HG02981 (cell line): ENCODE data around the gene ZNF534.
"Not testable (repeated sequence)": the region's sequence is repeated elsewhere in the genome, so short reads cannot be mapped to it uniquely, and the experiment has no call there.

Experiments
- ATAC-seq: cut with Tn5 transposase; IDR thresholded peaks from one replicate; pipeline ENCODE4 v1.9.1; 2021; ENCODE audit warnings: mild to moderate bottlenecking, moderate library complexity; ENCODE audit not compliant: unreplicated experiment

Gene ZNF534

DNA sequence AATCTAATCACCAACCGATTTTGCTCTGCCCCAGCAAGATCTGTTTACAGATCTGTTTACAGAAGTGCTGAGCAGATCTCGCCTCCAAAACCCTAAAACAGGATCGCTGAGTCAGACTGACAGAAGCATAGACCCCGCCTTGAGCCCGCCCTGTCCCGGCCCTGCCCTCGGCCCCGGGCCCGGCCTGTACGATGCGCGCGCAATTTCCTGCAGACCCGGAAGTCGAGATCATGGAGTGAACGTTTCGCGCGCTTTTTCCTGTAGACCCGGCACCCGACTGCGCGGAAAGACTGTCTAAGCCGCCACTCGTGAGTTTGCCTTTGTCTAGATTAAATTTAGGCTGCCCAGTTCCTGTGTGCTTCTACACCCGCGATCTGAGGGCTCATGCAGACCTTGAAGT lies at the start of gene ZNF534:
ZNF534 (plus strand) TSS at position 212 of the 400 bp plus-strand sequence. CDS start 2,327 bp downstream, outside the sequence.
- no peak for ATAC-seq

DNA sequence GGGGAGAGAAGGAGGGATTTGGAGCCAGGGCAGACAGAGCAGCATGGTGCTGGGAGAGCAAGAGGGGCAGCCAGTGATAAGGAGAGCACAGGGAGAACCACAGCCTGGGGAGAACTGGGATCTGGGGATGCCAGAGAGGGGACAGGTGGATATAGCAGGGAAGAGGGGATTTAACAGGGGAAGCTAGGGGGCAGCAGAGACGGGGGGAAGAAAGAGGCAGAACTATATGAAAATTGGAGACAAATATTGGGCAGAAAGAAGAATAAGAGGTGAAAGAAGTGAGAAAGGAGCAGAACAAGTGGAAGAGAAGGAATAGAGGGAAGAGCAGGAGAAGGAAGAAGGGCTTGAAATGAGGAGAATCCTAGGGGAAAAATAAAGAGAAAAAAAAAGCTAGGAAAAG lies 37.8 kb upstream of the ZNF534 start:
- ATAC-seq = no peak

DNA sequence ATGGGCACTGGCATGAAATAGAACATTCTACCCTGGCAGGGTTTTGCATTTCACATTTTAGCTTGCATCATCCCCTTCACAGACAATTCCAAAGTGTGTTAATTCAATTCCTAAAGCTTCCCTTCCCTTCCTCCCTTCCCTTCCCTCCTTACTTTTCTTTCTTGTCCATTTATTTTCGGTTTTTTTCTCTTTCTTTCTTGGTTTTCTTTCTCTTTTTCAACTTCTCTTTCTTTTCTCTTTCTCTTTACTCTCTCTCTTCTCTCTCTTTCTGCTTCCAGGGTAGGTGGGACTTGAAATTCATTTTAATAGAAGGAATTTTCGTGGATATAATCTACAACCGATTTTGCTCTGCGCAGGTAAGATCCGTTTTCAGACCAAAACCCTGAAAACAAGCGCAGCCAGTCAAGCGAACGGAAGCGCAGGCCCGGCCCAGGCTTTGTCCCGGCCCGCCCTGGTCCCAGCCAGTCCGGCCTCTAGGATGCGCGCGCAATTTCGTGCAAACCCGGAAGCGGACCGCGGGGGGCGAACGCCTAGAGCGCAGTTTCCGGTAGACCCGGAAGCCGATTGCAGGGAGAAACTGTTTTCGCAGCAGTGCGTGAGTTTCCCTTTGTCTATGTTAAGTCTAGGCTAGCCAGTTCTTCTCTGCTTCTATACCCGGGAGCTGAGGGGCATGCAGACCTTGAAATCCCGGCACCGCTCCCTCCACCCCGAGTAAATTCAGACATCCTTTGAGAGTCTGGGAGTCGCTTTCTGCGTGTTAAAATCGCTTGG lies 31.5 kb upstream of the ZNF534 start, which contains the start of gene ZNF528:
ZNF528 (plus strand) TSS at position 540 of the 771 bp plus-strand sequence. CDS start 4,165 bp downstream, outside the sequence.
- ATAC-seq = peak; percentile 75

- ATAC-seq = no peak
These were observed 30.9 kb upstream of the ZNF534 start for GRCh38 chr19:52398081-52398441.

- ATAC-seq = no peak
These were observed 18.7 kb upstream of the ZNF534 start for GRCh38 chr19:52410276-52410675.

DNA sequence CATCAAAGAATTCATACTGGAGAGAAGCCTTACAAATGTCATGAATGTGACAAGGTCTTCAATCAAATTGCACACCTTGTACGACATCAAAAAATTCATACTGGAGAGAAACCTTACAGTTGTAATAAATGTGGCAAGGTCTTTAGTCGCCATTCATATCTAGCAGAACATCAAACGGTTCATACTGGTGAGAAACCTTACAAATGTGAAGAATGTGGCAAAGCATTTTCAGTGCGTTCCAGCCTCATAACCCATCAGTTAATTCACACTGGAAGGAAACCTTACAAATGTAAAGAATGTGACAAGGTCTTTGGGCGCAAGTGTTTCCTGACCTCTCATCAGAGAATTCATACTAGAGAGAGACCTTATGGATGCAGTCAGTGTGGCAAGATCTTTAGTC lies 13.2 kb upstream of the ZNF534 start:
- no peak for ATAC-seq

DNA sequence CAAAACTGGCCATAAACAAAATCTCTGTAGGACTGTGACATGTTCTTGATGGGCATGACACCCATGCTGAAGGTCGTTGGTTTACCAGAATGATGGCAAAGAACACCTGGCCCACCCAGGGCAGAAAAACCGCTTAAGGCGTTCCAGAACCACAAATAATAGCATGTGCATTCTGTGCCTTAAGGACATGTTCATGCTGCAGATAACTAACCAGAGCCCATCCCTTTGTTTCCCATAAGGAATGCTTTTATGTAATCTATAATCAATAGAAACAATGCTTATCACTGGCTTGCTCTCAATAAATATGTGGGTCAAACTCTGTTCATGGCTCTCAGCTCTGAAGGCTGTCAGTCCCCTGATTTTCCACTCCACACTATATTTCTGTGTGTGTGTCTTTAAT lies 13.2 kb downstream of the ZNF534 start:
- ATAC-seq = no peak

- ATAC-seq = no peak
These were observed 15.6 kb downstream of the ZNF534 start for GRCh38 chr19:52444506-52444905.

GRCh38 chr19:52451241-52451640 lies 22.3 kb downstream of the ZNF534 start:
- no peak for ATAC-seq

DNA sequence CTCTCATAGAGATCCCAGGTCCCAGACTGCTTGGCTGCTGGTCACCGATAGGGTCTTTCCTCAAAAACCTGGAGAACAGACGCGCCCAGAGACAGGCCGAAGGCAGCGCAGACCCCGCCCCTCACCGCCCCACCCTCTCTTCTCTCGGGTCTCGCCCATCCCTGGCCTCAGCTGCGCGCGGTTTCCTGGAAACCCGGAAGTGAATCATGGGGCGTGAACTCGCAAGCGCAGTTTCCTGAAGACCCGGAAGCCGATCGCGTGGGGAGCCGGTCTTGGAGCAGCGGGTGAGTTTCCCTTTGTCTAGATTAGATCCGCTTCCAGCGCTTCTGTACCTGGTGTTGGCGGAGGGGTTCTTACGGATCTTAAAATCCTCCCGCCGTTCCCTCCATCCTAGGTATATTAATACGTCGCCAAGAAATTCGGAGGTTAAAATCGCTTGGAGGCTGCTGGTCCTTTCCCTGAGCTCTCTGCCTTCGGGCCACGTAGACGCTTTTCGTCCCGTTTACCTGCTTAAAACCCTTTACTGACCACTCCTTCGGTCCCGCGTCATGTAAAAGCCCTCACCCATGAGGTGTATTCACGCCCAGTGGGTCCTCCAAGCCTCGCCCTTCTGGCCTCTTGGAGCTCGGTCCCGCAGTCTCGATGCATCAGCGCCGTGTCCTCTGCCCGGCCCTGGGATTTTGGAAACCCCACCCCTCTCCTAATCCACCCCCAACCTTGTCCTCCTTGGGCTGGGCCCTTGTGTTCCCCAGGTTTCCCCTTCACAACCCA lies 24.6 kb downstream of the ZNF534 start, which contains the start of gene ZNF578:
ZNF578 (plus strand) TSS at position 230 of the 771 bp plus-strand sequence. CDS start 48,293 bp downstream, outside the sequence.
- ATAC-seq = no peak

DNA sequence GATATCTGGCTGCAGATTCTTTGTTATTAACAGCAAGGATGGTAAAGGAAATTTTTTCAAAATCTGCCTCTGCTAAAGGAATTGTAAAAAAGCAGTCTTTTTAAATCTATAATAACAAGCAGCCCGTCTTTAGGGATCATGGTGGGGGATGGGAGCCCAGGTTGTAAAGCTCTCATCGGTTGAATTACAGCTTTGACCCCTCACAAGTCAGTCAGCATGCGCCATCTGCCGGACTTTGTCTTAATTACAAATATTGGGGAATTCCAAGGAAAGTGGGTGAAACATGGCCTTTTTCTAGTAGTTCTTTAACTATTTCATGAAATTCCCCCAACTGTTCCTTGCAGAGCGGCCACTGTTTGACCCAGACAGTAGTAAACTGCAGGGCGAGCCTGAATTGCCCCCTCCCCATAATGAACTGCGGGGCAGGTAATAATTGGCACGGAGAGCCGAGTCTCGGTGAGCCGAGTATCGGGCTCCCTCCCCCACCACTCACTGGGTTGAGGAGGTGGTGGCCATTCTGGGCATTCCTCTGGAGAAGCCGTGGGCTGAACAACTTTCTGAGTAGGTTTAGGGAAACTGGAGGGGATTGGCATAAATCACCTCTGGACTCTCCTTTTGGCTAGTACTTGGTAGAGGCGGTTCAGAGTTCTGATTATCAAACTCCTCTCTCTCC lies 36.0 kb downstream of the ZNF534 start:
- no peak for ATAC-seq

GRCh38 chr19:52473655-52474350 lies 44.9 kb downstream of the ZNF534 start:
- ATAC-seq = no peak

- no peak for ATAC-seq
These were observed 45.6 kb downstream of the ZNF534 start for GRCh38 chr19:52474351-52475127.

GRCh38 chr19:52484111-52484743 lies 55.3 kb downstream of the ZNF534 start:
- ATAC-seq = not testable (repeated sequence)

- ATAC-seq = not testable (repeated sequence)
These were observed 56.1 kb downstream of the ZNF534 start for GRCh38 chr19:52485064-52485463.

GRCh38 chr19:52485561-52486240 lies 56.8 kb downstream of the ZNF534 start:
- not testable (repeated sequence) for ATAC-seq

- ATAC-seq = no peak
These were observed 63.4 kb downstream of the ZNF534 start for GRCh38 chr19:52492201-52492993.

DNA sequence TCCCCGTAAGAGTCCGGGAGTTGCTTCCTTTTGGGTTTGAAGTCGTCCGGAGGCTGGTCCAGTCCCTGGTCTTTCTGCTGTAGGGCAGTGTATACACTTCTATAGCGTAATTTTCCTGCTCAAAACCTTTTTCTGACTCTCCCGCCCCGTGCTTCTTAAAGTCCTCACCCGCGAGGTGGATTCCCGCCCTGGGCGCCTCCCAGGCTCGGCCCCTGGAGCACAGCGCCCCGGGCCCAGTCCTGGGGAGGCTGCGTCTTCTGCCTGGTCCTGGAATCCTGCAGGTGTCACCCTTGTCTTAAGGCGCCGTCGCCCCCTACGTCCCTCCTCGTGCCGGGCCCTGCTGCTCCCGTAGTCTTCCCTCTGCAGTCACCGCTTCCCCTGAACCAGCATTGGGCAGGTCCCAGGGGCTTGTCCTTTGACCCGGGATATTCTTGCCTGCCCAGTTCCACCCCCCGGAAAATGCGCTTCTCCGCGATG lies 64.1 kb downstream of the ZNF534 start:
- ATAC-seq = no peak
